ENCODE measurements around the gene LEP. TPM values are rescaled to one million over a fixed set of nuclear protein-coding genes. Genes with fewer than 3 reads are reported as not detected.

Gene LEP
- total and polyA plus RNA-seq, 8 donors: 0.05 to 0.12 TPM; not detected in 6

GRCh38 chr7:128209229-128210035 lies 31.6 kb upstream of the LEP start:
- WGBS, 5 donors: 26 to 36% (median 28%) methylated on average over 25 to 28 of the region's 28 CpGs
- Histone ChIP-seq H3K9me3 (peaks cover 0 to 4% (median 0%) of the 10 kb centered on the region in 4 donors), H3K27ac (no peak overlapping the region), H3K36me3 (no peaks in the 10 kb centered on the region), H3K4me1 (peaks cover 0 to 9% (median 4%) of the 10 kb centered on the region in 4 donors), H3K27me3 (peaks cover 0 to 72% (median 5%) of the 10 kb centered on the region in 3 donors), H3K4me3 (no peak overlapping the region)
- peak; percentile 72 to 92 for DNase-seq
- no peak for TF ChIP-seq POLR2A (IDR thresholded peaks at IDR 0.05)
- no peak for TF ChIP-seq EP300 (IDR thresholded peaks at IDR 0.05)
- peak; percentile 38 to 61 (median 41) for TF ChIP-seq POLR2AphosphoS5 (IDR thresholded peaks at IDR 0.05)
- peak in 6 of 7 experiments; percentile 54 to 99 (median 98) for TF ChIP-seq CTCF (IDR thresholded peaks at IDR 0.05)
- intact Hi-C loops (cut with DNase I; ENCODE audit: low total_unique reads): loop anchor here (5.0 kb wide), 2 partner anchors 72 to 502 kb away; no protein-coding TSS in a partner anchor

- Histone ChIP-seq H3K9me3 (peaks cover 0 to 1% (median 0%) of the 10 kb centered on the region in 4 donors), H3K36me3 (no peaks in the 10 kb centered on the region), H3K27ac (no peak overlapping the region), H3K4me3 (no peak overlapping the region), H3K27me3 (peaks cover 0 to 66% (median 5%) of the 10 kb centered on the region in 3 donors), H3K4me1 (peaks cover 0 to 9% (median 4%) of the 10 kb centered on the region in 4 donors)
- TF ChIP-seq POLR2A (IDR thresholded peaks at IDR 0.05) (no peak), CTCF (IDR thresholded peaks at IDR 0.05) (no peak), EP300 (IDR thresholded peaks at IDR 0.05) (no peak), POLR2AphosphoS5 (IDR thresholded peaks at IDR 0.05) (no peak)
- intact Hi-C loops (cut with DNase I; ENCODE audit: low total_unique reads): no loop called here
- DNase-seq: no peak
- WGBS, 5 donors: 36 to 83% (median 40%) methylated on average over 1 to 3 of the region's 3 CpGs
Observed at GRCh38 chr7:128210036-128210347, 31.1 kb upstream of the LEP start.

DNA sequence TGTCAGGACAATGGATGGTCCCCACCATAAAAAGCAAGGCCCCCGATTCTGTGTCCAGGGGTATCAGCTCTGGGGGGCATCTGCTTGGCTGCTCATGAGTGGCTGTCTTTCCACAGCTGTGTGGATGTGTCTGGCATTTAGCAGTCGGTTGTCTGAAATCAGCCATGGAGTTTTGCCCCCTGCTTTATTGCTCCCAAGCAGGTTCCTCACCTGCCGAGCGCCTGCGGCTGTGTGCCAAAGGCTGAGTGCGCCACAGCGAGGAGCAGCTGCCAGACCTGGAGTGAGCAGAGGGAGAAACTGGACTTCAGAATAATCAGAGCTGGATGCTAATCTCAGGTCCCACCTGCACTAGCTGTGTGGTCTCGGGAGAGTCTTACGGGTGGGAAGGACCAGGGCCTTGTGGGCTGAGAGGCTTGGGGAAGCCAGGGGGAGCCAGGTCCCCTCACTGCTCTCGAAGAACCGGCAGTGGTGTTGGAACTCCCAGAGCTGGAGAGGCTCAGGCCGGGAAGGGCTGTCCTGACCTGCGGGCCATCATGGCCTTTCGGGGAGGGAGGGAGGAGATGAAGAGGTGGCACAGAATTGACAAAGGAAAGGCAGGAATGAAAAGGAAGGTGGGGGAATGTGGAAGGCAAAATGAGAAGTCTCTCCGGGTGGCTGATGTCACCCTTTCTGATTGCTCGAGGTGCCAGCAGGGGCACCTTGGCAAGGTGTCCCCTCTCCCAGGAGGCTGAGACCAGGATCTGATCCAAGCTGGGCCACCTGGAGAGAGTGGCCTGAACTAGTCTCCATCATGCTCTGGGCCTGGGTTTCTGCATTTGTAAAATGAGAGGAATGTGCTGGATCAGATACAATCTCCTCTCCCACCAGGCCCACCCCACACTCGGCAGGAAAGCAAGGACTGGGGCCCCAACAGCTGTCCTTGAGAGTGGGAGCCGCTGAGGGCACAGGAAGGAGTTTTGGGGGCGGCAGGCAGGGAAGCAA lies 30.2 kb upstream of the LEP start:
- no peak overlapping the region for H3K4me3 ChIP-seq
- intact Hi-C loops (cut with DNase I; ENCODE audit: low total_unique reads): no loop called here
- no peak overlapping the region for H3K27ac ChIP-seq
- peaks cover 0 to 58% (median 3%) of the 10 kb centered on the region in 3 donors for H3K27me3 ChIP-seq
- no peak for DNase-seq
- no peaks in the 10 kb centered on the region for H3K9me3 ChIP-seq
- 64 to 80% (median 70%) methylated on average over 19 of the region's 19 CpGs for WGBS, 5 donors
- no peaks in the 10 kb centered on the region for H3K36me3 ChIP-seq
- H3K4me1 ChIP-seq: peaks cover 0 to 12% (median 4%) of the 10 kb centered on the region in 4 donors
- no peak for TF ChIP-seq POLR2A (IDR thresholded peaks at IDR 0.05)
- no peak for TF ChIP-seq EP300 (IDR thresholded peaks at IDR 0.05)
- TF ChIP-seq POLR2AphosphoS5 (IDR thresholded peaks at IDR 0.05): no peak
- no peak for TF ChIP-seq CTCF (IDR thresholded peaks at IDR 0.05)

DNA sequence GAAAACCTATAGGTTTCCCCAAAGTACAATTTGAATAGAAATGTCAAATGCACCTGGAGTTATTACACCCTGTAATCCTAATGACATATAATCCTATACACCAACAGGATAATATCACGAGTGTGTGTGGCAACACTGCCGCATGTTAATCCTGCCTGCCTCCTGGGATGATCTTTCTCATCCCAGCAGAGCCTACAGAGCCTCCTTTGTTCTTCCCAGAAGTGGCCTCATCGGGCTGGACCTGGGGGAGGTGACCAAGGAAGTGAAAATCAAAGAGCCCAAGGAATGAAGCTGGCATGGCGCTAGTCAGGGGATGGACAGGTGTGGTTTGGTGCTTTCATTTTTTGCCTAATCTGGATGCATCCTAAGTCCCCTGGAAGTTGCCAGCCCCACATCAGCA lies 29.5 kb upstream of the LEP start:
- TF ChIP-seq POLR2A (IDR thresholded peaks at IDR 0.05) (no peak), POLR2AphosphoS5 (IDR thresholded peaks at IDR 0.05) (no peak), CTCF (IDR thresholded peaks at IDR 0.05) (no peak), EP300 (IDR thresholded peaks at IDR 0.05) (no peak)
- Histone ChIP-seq H3K4me1 (peaks cover 0 to 12% (median 4%) of the 10 kb centered on the region in 4 donors), H3K27me3 (peaks cover 0 to 50% (median 0%) of the 10 kb centered on the region in 3 donors), H3K4me3 (no peak overlapping the region), H3K27ac (no peak overlapping the region), H3K9me3 (no peaks in the 10 kb centered on the region), H3K36me3 (no peaks in the 10 kb centered on the region)
- intact Hi-C loops (cut with DNase I; ENCODE audit: low total_unique reads): no loop called here
- DNase-seq: no peak
- 43 to 65% (median 53%) methylated on average over 4 of the region's 4 CpGs for WGBS, 5 donors
